Neural progenitor cell (in vitro differentiated cells): Measurements from ENCODE around the gene FRMPD2.

ENCODE experiments used
- EZH2 ChIP-seq: fragments of 200-600 bp; sonication (generic); IDR thresholded peaks from 2 replicates; pipeline ENCODE4 v1.6.1; 2017; ENCODE audit warnings: antibody characterized with exemption, mild to moderate bottlenecking, moderate library complexity
- EZH2phosphoT487 ChIP-seq: fragments of 200-600 bp; sonication (generic); IDR thresholded peaks from 2 replicates; pipeline ENCODE4 v1.6.1; 2017; ENCODE audit warnings: antibody characterized with exemption
- TF ChIP-seq, protein P1 (sequence below): fragments of 200-600 bp; sonication (generic); IDR thresholded peaks from 2 replicates; pipeline ENCODE4 v1.5.1; 2017; ENCODE audit warnings: antibody characterized with exemption, mild to moderate bottlenecking

DNA sequence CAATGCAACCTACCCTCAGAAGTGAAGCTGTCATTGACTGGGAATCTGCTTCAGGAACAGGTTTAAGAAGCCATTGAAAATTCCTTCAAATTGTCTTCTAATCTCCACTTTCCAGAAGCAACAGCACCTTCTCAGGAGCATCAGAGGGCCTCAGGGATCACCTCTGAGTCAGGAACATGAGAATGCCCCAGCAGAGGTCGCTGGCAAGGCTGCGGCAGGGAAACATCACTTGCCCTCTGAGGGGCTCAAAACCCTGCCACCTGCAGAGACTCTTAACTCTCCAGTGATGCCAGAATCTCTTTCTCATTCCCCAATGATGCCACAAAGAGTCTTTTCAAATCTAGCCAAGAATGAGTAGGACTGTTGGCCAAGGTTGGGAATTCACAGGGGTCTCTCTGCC lies 26.1 kb upstream of the FRMPD2 start:
- TF ChIP-seq, protein P1, sequence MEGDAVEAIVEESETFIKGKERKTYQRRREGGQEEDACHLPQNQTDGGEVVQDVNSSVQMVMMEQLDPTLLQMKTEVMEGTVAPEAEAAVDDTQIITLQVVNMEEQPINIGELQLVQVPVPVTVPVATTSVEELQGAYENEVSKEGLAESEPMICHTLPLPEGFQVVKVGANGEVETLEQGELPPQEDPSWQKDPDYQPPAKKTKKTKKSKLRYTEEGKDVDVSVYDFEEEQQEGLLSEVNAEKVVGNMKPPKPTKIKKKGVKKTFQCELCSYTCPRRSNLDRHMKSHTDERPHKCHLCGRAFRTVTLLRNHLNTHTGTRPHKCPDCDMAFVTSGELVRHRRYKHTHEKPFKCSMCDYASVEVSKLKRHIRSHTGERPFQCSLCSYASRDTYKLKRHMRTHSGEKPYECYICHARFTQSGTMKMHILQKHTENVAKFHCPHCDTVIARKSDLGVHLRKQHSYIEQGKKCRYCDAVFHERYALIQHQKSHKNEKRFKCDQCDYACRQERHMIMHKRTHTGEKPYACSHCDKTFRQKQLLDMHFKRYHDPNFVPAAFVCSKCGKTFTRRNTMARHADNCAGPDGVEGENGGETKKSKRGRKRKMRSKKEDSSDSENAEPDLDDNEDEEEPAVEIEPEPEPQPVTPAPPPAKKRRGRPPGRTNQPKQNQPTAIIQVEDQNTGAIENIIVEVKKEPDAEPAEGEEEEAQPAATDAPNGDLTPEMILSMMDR = no peak
- TF ChIP-seq EZH2 = no peak
- TF ChIP-seq EZH2phosphoT487 = no peak
